ENCODE results near the gene ADGRG2. TPM values are rescaled to one million over a fixed set of nuclear protein-coding genes. Genes with fewer than 3 reads are reported as not detected.
A peak's percentile ranks its signal among the peaks of the same experiment; 100 is the strongest.

ADGRG2 gene
- polyA plus RNA-seq, 3 donors: not detected

DNA sequence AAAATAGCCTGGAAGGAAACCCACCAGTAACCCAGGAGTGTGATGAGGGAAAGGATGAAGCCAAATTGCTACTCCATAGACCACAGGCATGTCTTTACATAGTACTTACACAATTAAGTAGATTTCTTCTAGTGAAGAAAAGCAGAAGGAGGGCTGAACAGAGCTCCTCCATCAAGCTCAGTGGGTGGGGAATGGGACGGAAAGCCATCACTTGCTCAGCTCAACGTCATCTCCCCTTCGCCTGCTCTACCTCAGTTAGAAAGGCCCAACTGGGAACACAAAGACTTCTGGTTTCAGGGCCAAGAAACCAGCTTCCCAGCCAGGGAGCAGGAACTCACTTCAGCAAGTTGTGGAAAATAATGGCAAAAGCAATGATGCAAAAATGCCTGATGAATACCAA, 36.6 kb downstream of the ADGRG2 start:
- Histone ChIP-seq H4K20me1 (ENCODE audit: insufficient read depth, low read length) (no peaks in the 10 kb centered on the region), H3K4me3 (replicated peaks in 1 of 3; ENCODE audit: low read depth in 2 of 3, low read length in 3 of 3) (no peak overlapping the region), H3K36me3 (replicated peaks in 1 of 2; ENCODE audit: control insufficient read depth in 1 of 2, insufficient read depth in 2 of 2, low read length in 2 of 2) (no peaks in the 10 kb centered on the region), H2AFZ (ENCODE audit: insufficient read depth, low read depth, low read length, poor library complexity, severe bottlenecking) (no peak overlapping the region), H3K4me2 (replicated peaks; ENCODE audit: extremely low read depth, low read length, poor library complexity, severe bottlenecking) (no peak overlapping the region), H3K9ac (ENCODE audit: insufficient read depth, low read length, poor library complexity, severe bottlenecking) (no peak overlapping the region), H3K9me3 (replicated peaks in 1 of 2; ENCODE audit: control insufficient read depth in 1 of 2, insufficient read depth in 1 of 2, low read length in 2 of 2) (peaks cover 8% of the 10 kb centered on the region in 2 donors), H3K79me2 (ENCODE audit: insufficient read depth, low read length) (no peaks in the 10 kb centered on the region), H3K27me3 (ENCODE audit: control insufficient read depth in 2 of 2, insufficient read depth in 2 of 2, low read length in 2 of 2) (no peaks in the 10 kb centered on the region), H3K4me1 (ENCODE audit: control insufficient read depth in 1 of 2, insufficient read depth in 2 of 2, low read length in 2 of 2) (peaks cover 0 to 7% of the 10 kb centered on the region in 2 donors), H3K27ac (ENCODE audit: low read depth in 1 of 2, low read length in 2 of 2) (peak overlapping the region in 1 of 2 donors; percentile 30)
- no peak overlapping the region for H3K4me3 Mint-ChIP-seq
- H3K27ac Mint-ChIP-seq: peak overlapping the region in 5 of 7 donors; percentile 14 to 72 (median 38)
- peaks cover 2 to 27% (median 12%) of the 10 kb centered on the region in 7 donors for H3K9me3 Mint-ChIP-seq
- intact Hi-C loops (cut with micrococcal nuclease): no loop called here
- no peaks in the 10 kb centered on the region for H3K36me3 Mint-ChIP-seq
- TF ChIP-seq, protein P1, sequence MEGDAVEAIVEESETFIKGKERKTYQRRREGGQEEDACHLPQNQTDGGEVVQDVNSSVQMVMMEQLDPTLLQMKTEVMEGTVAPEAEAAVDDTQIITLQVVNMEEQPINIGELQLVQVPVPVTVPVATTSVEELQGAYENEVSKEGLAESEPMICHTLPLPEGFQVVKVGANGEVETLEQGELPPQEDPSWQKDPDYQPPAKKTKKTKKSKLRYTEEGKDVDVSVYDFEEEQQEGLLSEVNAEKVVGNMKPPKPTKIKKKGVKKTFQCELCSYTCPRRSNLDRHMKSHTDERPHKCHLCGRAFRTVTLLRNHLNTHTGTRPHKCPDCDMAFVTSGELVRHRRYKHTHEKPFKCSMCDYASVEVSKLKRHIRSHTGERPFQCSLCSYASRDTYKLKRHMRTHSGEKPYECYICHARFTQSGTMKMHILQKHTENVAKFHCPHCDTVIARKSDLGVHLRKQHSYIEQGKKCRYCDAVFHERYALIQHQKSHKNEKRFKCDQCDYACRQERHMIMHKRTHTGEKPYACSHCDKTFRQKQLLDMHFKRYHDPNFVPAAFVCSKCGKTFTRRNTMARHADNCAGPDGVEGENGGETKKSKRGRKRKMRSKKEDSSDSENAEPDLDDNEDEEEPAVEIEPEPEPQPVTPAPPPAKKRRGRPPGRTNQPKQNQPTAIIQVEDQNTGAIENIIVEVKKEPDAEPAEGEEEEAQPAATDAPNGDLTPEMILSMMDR (IDR thresholded peaks at IDR 0.05): no peak
- no CpG with 5 or more reads among the region's 3 CpGs for WGBS (ENCODE audit: insufficient coverage)
- peaks cover 3 to 5% (median 5%) of the 10 kb centered on the region in 3 donors for H3K27me3 Mint-ChIP-seq (ENCODE audit: low read depth in 3 of 3)
- peaks cover 8% of the 10 kb centered on the region for H3K4me1 Mint-ChIP-seq
- no peak for DNase-seq

DNA sequence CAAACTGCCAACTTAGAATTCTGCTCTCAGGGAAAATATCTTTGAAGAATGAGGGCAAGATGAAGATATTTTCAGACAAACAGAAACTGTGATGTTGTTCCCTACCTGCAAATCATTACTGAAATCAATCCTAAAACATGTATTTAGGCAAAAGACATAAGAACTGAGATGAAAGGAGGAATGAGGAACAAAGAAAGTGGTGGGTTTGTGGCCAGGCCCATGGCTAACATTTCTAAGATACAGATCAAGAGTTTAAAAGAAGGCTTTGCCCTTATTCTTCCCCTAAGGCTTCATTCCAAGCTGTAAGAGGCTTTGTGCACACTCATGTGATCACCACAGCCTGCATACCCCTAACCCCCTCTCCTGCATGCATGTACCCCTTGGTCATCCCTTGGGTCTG, 46.5 kb downstream of the ADGRG2 start:
- TF ChIP-seq, protein P1 (IDR thresholded peaks at IDR 0.05): no peak
- Histone ChIP-seq H4K20me1 (ENCODE audit: insufficient read depth, low read length) (no peaks in the 10 kb centered on the region), H3K9me3 (replicated peaks in 1 of 2; ENCODE audit: control insufficient read depth in 1 of 2, insufficient read depth in 1 of 2, low read length in 2 of 2) (no peaks in the 10 kb centered on the region), H3K79me2 (ENCODE audit: insufficient read depth, low read length) (no peaks in the 10 kb centered on the region), H3K4me3 (replicated peaks in 1 of 3; ENCODE audit: low read depth in 2 of 3, low read length in 3 of 3) (no peak overlapping the region), H3K36me3 (replicated peaks in 1 of 2; ENCODE audit: control insufficient read depth in 1 of 2, insufficient read depth in 2 of 2, low read length in 2 of 2) (no peaks in the 10 kb centered on the region), H3K9ac (ENCODE audit: insufficient read depth, low read length, poor library complexity, severe bottlenecking) (no peak overlapping the region), H3K27me3 (ENCODE audit: control insufficient read depth in 2 of 2, insufficient read depth in 2 of 2, low read length in 2 of 2) (no peaks in the 10 kb centered on the region), H3K4me1 (ENCODE audit: control insufficient read depth in 1 of 2, insufficient read depth in 2 of 2, low read length in 2 of 2) (no peaks in the 10 kb centered on the region), H3K4me2 (replicated peaks; ENCODE audit: extremely low read depth, low read length, poor library complexity, severe bottlenecking) (no peak overlapping the region), H3K27ac (ENCODE audit: low read depth in 1 of 2, low read length in 2 of 2) (no peak overlapping the region), H2AFZ (ENCODE audit: insufficient read depth, low read depth, low read length, poor library complexity, severe bottlenecking) (no peak overlapping the region)
- Mint-ChIP-seq H3K27ac (no peak overlapping the region), H3K4me1 (no peaks in the 10 kb centered on the region), H3K4me3 (no peak overlapping the region), H3K36me3 (no peaks in the 10 kb centered on the region), H3K9me3 (peaks cover 0 to 7% (median 3%) of the 10 kb centered on the region in 7 donors), H3K27me3 (ENCODE audit: low read depth in 3 of 3) (peaks cover 0 to 15% (median 0%) of the 10 kb centered on the region in 3 donors)
- DNase-seq: no peak
- intact Hi-C loops (cut with micrococcal nuclease): no loop called here

Measured in CD14-positive monocyte (primary cell).